Fibroblast of gingiva (primary cell): ENCODE data around the gene PARP8.
"Not testable (repeated sequence)": the region's sequence is repeated elsewhere in the genome, so short reads cannot be mapped to it uniquely, and the experiment has no call there.

Source experiments
- DNase-seq: peaks from one replicate; pipeline ENCODE4 v3.0.0-alpha.2; 2011; ENCODE audit warnings: low read depth

The PARP8 gene, protein sequence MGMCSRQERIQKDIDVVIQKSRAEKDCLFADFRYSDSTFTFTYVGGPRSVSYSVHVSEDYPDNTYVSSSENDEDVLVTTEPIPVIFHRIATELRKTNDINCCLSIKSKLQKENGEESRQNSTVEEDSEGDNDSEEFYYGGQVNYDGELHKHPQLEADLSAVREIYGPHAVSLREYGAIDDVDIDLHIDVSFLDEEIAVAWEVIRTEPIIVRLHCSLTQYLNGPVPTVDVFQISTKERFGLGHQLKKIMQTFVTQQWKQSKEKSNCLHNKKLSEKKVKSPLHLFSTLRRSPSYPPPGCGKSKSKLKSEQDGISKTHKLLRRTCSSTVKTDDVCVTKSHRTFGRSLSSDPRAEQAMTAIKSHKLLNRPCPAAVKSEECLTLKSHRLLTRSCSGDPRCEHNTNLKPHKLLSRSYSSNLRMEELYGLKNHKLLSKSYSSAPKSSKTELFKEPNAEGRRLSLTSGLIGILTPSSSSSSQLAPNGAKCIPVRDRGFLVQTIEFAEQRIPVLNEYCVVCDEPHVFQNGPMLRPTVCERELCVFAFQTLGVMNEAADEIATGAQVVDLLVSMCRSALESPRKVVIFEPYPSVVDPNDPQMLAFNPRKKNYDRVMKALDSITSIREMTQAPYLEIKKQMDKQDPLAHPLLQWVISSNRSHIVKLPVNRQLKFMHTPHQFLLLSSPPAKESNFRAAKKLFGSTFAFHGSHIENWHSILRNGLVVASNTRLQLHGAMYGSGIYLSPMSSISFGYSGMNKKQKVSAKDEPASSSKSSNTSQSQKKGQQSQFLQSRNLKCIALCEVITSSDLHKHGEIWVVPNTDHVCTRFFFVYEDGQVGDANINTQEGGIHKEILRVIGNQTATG

DNA sequence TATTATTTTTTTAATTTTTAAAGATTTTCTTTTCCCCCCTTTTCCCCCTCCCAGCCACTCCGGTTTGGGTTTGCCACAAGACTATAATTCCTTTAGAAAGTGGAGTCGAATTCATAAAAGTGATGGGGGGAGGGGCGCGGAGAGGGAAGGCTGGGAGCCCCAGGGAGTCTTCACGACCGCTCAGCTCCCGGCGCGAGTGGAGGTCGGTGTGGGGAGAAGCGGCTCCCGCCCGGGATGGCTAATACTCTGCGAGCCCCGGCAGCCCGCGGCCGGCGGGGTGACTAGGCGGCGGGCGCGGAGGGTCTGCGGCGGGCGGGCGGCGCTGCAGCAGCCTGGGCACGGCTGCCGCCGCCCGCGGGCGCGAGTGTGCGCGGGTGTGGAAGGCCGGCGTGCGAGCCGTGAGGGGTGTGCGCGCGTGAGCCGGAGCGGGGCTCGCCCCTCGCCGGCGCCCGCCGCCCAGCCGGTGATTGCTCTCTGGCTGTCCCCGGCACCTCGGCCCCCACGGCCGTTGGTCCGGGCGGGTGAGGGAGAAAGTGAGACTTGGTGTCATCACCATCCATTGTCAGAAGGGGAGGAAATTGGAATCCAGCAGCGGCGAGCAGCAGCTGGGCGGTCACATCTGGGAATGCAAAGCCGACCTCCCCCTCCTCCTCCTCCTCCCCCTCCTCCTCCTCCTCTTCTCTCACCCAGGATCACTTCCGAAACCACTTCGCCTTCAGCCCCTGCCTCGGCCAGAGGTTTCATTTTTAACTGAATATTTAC, at the start of gene PARP8:
Gene PARP8, plus strand, starts transcription at position 377 of the 762 bp plus-strand sequence. CDS start 459 bp downstream, outside the sequence.
- DNase-seq = peak; percentile 74

DNA sequence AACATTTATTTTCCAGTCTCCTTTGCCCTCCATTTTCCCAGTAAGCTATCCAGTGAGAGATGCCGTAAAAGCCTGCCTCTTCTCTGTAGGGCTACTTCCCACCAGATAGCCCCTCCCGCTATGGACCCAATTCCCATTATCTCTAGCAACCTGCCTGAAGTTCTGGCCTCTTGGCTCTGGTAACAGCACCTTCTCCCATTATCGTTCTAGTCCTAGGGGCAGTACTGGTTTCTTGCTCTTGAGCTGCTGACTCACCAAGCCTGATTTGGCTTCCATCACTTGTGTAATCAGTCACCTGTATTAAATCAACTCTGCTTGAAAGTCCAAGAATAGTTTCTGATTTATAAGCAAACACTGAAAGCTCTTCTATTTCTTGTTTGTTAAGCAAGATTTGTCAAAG, 42.8 kb upstream of the PARP8 start:
- DNase-seq = no peak

DNA sequence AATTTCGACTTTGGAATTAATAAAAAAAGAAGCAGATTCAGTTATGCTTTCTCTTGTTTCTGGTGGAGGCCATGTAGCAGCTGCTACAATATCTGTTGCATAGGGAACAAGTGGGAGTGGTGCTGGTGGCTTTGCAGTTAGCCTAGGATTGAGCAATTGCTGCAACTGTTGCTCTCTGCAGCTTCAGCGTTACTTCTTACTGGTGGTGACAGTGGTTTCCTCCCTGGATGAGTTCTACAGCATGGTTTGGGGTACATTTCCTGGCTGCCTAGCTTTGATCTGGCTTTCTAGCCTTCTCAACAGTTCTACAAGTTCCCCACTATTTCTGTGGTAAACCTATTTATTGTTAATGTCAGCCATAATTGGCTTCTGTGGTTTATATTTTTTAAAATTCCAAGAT, 31.6 kb upstream of the PARP8 start:
- DNase-seq = not testable (repeated sequence)

GRCh38 chr5:50637576-50637975, 28.9 kb upstream of the PARP8 start:
- DNase-seq = not testable (repeated sequence)

GRCh38 chr5:50646591-50646990, 19.8 kb upstream of the PARP8 start:
- DNase-seq = no peak

DNA sequence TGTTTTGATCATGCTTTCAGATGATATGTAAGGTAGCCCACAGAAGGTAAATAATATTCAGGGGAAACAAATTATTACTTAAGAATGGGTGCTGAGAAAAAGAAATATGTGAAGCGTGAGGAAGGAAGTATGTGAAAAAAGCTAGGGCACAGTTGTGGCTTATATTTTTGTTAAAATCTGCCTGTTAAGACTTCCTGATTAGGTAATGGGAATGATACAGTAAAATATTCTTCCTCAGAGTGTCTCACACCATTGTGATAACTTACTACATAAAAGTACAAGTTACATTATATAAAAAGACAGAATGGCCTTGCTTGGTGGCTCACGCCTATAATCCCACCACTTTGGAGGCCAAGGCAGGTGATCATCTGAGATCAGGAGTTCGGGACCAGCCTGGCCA, 18.7 kb upstream of the PARP8 start:
- no peak for DNase-seq

DNA sequence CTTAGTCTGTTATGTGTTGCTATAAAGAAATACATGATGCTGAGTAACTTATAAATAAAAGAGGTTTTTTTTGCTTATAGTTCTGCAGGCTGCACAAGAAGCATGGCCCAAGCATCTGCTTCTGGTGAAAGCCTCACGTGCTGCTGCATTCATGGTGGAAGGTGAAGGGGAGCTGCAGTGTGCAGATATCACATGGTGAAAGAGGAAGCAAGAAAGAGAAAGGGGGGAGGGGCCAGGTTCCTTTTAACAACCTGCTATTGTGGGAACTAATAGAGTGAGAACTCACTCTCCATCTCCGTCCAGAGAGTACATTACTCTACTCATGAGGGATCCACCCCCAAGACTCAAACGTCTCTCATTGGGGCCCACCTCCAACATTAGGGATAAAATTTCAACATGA, 12.5 kb upstream of the PARP8 start:
- DNase-seq = no peak

DNA sequence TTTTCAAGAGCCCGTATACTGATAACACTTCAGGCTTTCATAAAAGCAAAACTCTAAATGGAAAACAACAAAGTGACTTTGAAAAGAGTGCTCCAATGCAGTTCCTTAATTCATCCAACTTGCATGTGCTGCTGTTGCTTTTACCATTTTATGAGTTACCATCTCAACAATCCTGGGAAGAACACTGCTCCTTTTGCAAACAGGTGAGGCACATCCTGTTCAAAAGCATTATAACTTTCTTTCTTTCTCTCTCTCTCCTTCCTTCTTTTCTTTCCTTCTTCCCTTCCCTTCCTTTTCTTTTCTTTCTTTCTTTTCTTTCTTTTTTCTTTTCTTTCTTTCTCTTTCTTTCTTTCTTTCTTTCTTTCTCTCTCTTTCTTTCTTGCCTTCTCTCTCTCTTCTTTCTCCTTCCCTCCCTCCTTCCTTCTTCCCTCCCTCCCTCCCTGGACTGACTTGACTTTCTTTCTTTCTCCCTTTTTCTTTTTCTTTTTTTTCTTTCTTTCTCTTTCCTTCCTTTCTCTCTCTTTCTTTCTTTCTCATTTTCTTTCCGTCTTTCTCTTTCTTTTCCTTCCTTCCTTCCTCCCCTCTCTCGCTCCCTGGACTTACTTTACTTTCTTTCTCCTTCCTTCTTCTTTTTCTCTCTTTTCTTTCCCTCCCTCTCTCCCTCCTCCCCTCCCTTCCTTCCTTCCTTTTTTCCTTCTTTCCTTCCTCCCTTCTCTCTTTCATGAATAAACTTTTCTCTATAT, 11.2 kb upstream of the PARP8 start:
- no peak for DNase-seq

GRCh38 chr5:50655810-50656205, 10.6 kb upstream of the PARP8 start:
- DNase-seq = no peak

DNA sequence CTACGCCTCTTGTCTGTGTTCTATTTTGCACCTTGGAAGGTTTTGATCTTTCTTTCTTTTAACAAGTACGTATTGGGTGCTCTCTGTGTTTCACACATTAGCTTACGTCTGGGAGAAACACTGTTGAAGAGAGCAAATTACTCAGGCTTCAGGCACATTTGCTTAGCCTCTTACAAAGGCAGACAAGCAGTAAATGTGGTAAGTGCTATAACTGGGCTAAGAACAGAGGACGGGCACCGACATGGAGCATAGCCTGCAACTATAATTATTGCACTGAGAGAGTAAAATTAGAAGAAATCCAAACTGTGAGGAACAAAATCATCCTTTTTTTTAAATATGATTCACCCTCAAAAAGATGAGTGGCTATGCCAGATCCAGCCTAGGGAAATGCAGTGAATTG, 9.4 kb upstream of the PARP8 start:
- no peak for DNase-seq

DNA sequence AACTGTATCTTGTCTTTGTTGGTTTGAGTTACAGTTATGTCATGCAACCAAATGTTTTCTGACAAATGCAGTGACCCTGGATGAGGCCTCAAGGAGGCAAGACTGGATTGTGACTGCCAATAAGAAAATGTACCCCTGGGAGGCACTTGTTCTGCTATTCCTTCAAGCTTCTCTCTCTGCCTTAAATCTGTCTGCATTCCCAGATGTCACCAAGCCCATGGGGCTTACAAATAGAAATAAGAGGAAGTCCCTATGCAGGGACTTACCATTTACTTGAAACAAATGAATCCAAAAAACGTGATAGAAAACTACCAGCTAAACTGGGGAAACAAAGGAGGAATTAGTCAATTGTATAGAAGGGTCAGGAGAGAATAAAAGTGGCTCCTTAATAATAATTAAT, 8.2 kb upstream of the PARP8 start:
- DNase-seq = no peak

GRCh38 chr5:50663636-50664035, 2.8 kb upstream of the PARP8 start:
- no peak for DNase-seq

GRCh38 chr5:50665091-50665490, 1.3 kb upstream of the PARP8 start:
- no peak for DNase-seq

DNA sequence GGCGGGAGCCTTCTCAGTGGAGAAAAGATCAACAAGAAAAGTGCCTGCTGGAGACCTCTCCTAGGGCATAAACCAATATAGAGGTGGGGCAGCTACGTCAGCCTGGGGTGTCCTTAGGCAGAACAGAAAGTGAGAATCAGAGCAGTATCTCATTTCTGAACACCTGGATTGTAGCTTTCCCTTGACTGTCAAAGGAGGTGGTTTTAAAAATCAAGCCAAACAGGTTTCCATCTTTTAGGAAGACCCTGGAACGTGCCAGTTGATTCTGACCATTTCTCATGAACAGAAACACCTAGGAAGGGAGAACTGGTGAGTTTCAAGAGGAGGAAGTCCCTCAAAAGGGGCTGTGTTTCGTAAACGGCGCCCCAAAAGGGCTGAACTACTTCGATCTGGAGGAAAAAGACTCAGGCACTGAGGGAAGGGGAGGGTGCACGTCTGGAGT, 655 bp upstream of the PARP8 start:
- not testable (repeated sequence) for DNase-seq

DNA sequence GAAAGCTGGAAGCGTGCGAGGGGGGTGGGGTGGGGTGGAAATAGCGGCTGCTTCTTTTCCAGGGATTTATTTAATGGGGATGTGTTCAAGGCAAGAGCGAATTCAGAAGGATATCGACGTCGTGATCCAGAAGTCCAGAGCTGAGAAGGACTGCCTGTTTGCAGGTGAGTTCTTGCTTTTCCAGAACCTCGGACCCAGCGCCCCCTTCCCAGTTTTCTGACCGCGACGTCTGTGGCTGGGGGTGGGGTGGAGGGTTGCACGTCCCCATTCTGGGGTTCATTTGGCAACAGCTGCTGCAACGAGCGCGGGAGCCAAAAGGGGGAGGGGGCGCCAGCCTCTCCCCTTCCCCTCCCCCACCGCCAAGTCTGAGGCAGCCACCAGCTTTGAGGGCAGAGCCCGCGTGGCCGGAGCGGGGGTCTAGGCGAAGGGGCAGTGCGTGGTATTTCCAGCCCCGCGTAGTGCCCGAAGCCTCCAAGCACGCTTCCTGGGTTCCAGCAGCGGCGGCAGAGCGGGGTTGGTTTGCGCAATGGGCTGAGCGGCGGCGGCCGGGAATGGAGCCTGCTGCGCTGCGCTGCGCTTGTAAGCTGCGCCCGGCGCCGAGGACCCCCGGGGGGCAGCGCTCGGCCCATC, 701 bp downstream of the PARP8 start:
- peak; percentile 56 for DNase-seq

GRCh38 chr5:50667653-50668595, 1.5 kb downstream of the PARP8 start:
- DNase-seq = peak; percentile 53

GRCh38 chr5:50668636-50669035, 2.2 kb downstream of the PARP8 start:
- DNase-seq = not testable (repeated sequence)

DNA sequence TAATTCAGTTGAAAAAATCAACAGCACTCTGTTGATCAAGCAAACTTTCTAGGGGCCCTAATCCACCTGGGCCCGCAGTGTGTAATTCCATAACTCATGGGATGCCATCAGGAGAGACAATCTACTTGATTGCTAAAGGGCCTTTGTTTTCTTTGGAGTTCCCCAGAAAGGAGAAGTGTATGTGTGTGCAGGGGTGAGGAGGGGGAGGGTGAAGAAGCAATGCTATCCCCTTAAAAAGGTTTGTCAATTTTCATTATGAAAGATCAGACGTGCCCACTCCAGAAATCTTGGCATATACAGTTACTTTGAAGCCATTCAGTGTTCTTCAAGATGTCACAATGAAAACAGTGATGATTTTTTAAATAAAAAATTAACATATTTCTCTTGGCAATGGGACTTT, 6.2 kb downstream of the PARP8 start:
- no peak for DNase-seq

- not testable (repeated sequence) for DNase-seq
Observed at GRCh38 chr5:50673444-50673843, 7.0 kb downstream of the PARP8 start.

GRCh38 chr5:50675385-50675784, 8.9 kb downstream of the PARP8 start:
- DNase-seq = no peak
